GM19397 (cell line): Measurements from ENCODE around the gene TSHZ2.

Experiments
- ATAC-seq: cut with Tn5 transposase; IDR thresholded peaks from one replicate; pipeline ENCODE4 v1.9.1; 2021; ENCODE audit warnings: mild to moderate bottlenecking, moderate library complexity; ENCODE audit not compliant: unreplicated experiment

The TSHZ2 gene

DNA sequence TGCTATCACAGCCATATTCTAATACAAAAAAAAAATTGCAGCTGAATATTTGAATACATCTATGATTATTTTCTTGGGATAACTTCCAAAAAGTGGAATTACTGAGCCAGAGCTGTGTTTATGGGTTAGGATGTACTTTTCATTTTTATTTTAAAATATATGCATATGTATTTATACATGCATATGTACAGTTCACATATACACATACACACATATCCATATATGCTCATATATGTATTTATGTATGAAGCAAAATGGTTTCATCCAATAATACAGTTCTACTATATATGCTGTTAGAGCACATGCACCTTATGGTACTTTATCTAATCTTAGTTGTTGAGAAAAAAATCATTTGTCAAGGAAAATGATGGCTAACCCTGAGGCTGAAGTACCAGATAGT lies 54.9 kb downstream of the TSHZ2 start:
- no peak for ATAC-seq

DNA sequence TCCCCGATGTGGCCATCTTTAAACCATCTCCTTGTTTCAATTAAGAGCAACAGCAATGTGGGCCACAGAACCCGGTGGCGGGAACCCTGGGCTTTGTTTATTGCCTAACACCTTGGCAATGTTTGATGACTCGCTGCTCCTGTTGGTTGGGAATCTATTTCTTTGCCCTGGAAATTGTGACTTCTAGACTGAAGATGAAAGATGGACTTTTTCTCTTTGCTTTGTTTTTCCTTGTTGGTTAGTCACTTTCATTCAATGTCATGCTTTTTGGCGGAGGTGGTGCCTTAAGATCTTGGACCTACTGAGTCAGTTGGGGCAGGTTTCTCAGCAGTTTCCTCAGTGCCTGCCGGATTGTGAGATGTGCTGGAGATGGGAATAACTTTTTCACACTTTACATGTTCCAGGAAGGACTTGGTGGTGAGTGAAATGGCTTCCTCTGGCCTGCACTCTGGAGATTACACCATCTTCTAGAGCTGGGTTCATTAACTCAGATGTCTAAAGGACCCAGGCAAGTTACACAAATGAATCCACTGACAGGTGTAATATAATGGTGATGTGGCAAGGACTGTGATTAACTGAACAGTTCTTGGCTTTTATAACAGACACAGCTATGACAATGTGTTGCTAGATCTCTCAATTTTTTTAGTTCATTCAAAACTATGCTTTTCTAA lies 56.3 kb downstream of the TSHZ2 start:
- no peak for ATAC-seq

DNA sequence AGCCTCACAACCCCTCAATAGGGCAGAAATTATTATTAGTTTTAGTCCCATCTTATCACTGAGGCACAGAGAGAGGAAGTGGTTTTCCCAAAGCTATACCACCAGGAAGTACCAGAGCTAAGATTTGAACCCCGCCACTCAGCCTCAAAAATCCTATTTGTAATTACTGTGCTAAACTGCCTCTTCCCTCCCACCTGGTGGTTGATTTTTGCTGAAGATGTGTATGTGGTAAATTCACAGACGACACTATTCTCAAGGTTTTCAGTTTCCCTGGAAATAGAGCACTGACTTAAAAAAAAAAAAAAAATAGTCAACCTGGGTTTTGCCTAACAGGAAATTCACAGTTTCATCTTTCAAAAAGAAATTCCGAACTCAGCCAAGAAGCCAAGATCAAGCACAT lies 57.9 kb downstream of the TSHZ2 start:
- no peak for ATAC-seq

DNA sequence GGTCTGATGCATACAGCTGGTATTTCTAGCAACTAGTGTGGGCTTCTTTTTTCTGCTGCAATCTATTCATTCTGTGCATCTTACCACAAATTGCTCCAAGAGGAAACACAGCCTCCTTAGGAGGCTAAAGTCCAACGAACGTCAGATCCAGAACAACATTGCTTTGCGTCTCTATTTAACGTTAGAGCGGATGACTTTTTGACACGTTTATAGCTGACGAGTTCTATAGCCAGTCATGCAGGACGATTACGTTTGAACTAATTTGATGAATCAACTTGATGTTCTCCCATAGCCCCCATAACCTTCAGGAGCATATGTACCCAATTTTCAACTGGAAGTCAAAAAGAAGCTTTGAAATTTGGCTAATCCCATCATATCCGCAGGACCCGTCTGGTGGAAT lies 59.9 kb downstream of the TSHZ2 start:
- ATAC-seq: no peak

DNA sequence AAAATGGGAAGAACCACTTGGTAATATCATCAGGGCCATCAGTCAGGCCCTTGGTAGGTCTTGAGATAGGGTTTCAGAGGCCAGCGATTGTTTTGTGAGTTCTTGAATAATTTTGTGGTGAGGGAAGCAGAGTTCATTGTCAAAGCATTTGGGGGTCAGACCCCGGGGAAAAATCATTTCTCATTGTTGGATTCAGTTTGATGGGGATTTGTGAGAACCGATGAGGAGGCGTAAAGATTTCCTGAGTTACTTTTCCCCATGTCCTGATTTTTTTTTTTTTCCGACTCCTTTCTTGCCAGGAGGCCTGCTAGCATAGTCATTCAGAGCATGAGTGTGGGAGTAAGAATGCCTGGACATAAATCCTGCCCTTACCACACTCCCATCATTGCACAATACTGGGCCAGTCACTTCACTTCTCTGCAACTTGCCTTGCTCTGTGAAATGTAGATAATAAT lies 60.3 kb downstream of the TSHZ2 start:
- ATAC-seq: no peak

DNA sequence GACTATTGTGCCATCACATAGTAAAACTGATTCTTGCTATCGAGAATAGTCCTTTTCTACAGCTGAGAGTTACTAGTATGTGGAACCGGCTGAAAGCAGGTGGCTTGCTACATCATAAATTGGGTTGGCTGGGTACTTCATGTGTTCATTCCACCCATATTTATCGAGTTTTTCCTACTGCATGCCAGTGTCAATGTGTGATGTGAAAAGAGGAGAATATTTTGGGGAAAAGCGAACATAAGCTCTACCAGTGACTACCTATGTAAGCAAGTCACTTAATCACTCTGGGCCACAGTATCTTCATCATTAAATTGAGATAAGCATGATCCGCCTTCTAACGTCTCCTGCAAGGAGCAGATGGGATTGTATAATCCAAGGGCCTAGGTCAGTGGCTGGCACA lies 61.0 kb downstream of the TSHZ2 start:
- ATAC-seq: no peak

DNA sequence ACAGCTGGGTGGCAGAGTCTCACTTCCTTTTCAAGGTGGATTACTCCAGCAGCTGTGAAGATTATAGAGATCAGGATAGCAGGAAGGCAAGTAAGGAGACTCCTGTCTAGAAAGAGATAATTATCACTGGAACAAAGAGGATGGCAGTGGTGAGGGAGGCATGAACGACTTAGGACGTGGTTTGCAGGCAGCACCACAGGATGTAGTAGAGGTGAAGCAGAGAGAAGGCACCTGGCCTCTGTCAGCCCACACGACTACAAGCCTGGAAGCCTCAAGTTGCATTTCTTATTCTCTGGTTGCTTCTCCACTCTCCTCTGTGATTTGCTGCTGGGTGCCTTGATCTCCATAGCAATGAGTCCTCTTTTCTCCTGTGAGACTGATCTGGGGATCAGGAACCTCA lies 62.7 kb downstream of the TSHZ2 start:
- no peak for ATAC-seq

DNA sequence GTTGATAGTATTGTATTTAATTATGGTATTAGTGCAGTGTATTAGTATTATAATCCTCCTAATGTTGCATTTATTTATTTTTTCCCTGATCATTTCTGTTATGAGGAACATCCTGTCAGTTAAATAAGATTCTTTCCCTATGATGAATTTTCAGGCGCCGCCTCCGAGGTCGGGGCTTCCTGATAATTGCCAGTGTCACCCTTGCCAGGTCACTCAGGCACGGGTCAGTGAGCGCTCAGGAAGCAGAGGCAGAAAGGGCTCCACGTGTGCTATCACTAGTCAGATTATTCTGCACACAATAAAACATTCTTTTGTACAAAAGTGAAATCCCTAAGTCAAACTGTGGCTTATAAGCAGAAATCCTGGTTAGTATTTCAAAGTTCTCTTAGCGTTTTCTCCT lies 64.8 kb downstream of the TSHZ2 start:
- ATAC-seq: no peak

DNA sequence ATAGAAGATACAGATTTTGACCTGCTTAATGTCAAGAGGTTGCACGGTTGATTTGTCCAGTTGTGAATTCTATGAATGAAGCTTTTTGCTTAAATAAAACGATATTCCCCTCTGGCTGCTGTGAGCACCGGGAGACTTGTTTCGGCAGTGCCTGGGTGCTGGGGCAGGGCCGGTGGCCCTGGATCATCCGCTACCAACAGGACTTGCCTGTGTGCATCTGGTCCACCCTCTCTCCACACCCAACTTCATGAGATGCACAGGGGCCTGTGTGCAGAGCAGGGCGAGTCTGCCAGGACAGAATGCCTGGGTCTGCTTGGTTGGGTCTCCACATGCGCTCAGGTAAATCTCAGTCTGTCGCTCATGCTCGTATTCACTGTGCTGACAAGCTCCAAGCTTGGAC lies 65.5 kb downstream of the TSHZ2 start:
- ATAC-seq: no peak

DNA sequence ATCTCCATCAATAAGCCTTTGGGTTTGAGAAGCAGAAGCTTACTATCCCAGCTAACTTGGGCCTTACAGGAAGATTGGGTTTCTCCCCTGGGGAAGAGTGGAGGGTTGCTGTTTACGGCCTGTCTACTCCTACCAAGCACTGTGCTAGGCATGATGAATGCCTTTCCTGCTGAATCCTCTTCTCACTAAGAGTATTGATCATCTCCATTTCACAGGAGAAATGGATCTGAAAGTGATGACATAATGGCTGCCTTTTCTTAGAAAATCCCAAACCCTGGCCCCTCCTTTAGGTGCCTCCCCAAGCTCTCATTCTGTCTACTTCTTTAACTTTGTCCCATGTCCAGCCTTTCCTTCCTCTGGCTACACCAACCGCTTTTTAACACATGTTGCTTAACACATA lies 66.1 kb downstream of the TSHZ2 start:
- ATAC-seq: no peak

DNA sequence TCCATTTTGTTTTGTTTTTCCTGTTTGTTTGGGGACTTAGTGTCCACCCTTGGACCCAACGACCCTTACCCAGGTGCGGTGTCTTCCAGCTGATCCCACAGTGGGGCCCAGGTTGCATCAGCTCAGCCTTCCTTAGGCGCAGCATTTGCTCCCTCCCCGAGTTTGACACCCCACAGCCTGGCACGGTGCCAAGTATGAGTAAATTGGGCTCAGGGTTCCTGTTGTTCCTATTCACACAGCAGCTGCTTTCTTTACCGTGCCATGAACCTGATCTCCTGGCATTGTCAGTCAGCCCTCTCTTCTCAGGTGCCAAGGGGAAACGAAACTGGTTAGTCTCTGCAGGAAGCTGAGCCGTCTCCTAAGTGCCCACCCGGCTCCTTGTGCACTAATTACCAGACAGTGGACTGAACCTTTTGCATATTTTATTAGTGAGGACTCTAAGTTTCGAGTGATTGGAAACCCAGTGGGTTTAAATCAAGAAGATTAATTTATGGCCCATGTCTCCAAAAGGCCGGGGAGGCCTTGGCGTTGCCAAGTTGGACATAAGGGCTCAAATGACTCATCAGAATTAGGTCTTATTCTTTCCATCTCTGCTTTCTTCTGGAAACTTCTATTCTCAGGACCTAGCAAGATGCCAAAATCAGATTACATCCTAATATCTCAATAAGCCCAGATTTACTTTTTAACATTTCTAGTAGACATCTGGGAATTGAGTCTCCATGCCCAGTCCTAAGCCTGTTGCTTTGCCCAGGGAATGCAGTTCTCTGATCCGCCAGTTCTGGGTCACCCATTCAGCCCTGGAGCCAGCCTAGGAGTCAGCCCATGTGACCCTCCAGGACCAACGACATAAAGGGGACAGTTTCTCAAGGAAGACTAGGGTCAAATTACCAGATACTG lies 68.8 kb downstream of the TSHZ2 start:
- ATAC-seq: no peak

DNA sequence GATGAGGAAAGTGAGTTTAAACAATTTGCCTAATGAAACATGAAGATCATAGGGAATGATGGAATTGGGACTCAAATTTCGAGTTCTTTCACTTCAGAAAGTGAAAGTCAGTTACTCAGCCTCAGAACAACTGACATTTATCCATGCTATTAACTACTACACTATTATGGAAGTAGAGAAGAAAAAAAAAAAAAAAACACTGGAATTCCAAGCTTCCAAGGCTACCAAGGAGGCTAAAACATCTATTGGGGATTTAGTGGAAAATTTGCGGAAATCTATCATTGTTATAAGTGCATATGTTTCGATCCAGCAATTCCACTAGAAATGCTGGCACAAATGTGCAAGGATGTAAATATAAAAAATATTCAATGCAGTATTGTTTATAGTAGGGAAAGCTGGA lies 70.4 kb downstream of the TSHZ2 start:
- ATAC-seq: no peak

DNA sequence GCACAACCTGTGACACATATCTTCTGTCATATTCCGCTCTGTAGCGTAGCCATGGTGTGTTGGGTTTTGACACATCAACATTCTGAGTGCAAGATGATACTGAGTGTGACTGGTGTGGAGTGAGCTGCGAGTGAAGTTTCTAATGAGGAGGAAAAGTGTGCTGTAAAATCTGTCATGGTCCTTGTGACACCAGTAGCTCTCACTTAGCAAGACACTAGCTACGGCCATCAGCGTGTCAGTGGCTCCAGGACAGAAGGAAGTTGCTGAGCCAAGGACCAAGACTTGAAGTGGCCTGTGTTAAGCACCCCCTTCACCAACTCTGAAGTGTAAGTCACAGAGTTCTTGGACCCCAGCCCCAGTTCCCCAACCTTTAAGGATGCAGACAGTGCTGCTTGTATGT lies 72.1 kb downstream of the TSHZ2 start:
- no peak for ATAC-seq

DNA sequence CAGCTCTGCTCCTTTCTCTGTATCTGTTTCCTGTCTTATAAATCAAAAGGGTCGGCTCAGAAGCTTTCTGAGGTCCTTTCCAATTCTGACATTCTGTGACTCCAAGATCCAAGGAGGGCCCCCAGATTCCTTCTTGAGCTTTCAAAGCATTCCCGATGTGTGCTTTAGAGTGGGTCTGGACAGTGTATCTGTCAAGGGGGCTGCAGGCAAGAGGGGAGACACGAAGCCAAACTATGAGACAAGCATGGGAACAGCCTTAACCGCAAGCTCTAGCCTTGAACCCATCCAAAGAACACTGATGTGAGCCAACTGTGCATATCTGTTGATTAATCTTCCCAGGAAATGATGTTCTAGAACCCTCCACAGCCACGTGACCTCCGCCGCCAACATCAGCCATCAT lies 73.8 kb downstream of the TSHZ2 start:
- no peak for ATAC-seq

DNA sequence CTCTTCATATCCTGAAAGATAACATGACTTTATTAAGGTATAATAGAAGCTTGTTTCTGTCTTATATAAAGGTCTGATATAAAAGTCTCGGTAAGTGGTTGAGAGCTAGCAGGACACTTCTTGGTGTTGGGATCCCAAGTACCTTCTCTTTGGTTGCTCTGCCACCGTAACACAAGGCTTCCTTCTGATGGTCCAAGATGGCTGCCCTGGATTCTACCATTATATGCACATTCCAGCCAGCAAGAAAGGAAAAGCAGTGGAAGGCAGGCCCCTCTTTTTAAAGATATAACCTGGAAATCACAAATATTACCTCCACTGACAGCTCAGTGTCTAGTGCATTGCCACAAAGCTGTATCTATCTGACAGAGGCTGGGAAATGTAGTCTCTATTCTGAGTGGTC lies 75.0 kb downstream of the TSHZ2 start:
- no peak for ATAC-seq

DNA sequence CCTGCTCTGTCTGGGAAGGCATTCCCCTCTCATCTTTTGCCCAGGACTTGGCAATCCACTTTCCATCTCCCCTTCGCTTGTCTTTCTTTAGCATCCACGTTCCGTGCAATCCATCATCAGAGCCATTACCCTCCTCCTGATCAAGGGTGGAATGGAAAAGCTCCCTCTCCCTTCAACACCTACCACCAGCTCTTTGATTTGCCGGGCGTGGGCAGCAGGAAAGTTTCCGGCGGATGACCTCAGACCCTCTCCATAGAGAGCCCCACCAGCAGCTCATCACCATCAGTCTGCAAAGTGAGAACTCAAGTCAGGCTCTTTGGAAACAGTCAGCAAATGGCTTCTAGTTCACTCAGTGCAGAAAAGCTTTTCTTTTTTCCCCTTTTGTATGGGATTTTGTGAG lies 76.2 kb downstream of the TSHZ2 start:
- no peak for ATAC-seq

DNA sequence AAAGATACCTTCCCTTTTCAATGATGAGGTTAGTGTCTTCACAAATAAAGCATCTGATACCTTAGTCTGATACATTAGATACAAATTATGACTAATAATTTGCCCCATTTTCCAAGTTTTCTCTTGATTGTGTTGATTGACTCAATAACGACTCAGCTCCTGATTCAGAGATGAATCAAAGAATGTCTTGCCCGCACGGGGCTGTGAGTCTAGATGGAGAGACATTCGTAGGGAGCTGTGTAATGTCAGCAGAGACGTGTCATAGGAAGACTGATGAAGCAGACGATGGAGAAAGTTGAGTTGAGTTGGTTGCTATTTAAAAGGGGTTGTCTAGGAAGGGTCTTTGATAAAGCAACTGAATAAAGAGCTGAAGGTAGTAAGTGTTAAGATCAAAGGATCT lies 78.2 kb downstream of the TSHZ2 start:
- no peak for ATAC-seq

DNA sequence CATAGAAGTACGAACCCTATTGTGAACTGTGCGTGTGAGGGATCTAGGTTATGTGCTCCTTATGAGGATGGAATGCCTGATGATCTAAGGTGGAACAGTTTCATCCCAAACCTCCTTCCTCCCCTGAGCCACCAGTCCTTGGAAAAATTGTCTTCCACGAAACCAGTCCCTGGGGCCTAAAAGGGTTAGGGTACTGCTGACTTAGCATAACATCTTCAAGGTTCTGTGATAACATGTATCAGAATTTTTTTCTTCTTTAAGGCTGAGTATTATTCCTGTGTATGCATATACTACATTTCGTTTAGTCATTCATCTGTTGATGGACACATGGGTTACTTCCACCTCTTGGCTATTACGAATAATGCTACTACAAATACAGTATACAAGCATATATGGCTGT lies 80.2 kb downstream of the TSHZ2 start:
- no peak for ATAC-seq

DNA sequence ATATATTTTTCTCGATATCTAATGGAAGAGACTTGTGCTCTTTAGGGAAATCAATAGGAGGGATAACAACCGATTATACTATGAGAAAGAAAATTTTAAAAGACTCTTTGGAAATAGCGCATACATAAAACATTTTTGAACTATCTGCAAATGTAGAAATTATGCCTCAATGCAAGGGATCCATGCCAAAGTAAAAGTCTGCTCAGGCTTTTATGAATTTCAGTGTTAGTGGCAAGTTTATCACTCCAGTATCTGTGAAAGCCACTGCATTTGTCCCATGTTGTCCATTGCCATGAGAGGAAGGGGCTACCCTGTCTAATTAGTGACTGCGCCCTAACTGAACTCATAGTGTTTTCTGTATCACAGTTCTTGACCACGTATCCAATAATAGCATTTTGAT lies 81.4 kb downstream of the TSHZ2 start:
- ATAC-seq: no peak

DNA sequence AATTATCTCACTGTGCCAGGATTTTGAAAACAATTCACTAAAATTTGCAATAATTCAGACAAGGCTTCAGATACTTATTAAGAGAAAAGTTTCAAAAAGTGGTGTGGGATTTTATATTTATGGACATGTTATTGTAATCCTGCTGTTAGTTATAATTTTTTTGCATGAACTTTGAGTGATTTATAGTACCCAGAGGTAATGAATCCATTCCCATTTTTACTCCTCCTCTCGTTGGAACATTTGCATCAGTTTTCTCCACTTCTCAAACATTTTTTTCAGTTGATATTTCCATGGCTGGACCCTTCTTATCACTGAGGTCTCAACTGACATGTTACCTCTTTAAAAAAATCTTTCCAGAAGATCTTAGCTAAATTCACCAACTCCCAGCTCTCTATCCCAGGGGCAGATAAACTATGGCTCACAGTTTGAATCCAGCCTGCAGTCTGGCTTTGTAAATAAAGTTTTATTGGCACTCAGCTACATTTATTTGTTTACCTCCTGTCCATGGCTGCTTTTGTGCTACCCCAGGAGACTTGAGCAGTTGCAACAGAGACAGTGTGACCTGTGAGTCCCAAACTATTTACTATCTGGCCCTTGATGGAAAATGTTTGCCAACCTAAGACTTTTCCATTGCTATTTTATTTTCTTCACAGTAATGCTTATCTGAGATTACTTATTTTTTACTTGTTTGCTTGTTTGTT lies 83.4 kb downstream of the TSHZ2 start:
- no peak for ATAC-seq

DNA sequence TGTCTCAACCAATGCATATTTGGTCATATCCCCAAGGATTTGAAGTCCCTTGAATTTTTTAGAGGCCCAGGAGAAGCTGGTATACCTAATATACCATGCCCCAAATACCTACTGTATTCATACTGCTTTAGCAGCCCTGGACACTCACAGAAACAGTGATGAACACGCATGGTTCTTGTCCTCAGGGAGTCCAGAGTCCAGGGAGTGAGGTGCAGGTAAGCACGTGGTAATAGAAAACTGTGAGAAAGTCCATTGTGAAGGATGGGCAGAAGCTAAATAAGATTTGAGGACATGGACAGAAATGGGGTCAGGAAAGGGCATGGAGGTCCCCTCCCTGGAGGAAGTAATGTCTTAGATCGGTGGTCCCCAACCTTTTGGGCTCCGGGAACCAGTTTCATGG lies 85.4 kb downstream of the TSHZ2 start:
- no peak for ATAC-seq

DNA sequence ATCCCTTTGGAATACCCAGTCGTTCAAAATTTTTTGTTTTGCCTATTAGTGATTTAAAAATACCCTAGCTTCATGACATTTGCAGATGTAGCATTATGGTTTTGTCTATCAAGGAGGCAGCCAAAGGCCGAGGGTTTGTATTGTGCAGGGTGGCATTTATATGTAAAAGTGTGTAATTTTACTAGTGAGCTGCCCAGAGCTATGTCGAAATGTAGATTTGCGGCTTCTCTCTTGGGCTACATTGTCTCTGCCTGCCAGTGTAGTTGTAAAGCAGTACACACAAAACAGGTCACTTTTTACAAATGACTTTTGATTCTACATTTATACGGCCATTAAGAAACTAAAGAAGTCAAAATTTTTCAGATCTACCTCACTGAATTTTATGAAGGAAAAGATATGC lies 87.7 kb downstream of the TSHZ2 start:
- no peak for ATAC-seq
